Cardiac muscle cell (in vitro differentiated cells and primary cell): ENCODE results near the gene KRT8. TPM values are rescaled to one million over a fixed set of nuclear protein-coding genes. Genes with fewer than 3 reads are reported as not detected.
"Not testable (repeated sequence)": the region's sequence is repeated elsewhere in the genome, so short reads cannot be mapped to it uniquely, and the experiment has no call there.

ENCODE experiments used
- DNase-seq, 2 donors: peaks; one replicate each; pipeline versions ENCODE4 v3.0.0 to v3.0.0-alpha.2; 2010 to 2017; ENCODE audit warnings: low read depth in 1 of 2, low spot score in 1 of 2
- H3K27ac ChIP-seq: fragments of 200-600 bp; sonication (generic); 2 replicates; pipeline ENCODE4 v1.5.1; 2016
- H3K27me3 ChIP-seq: fragments of 200-600 bp; sonication (generic); 2 replicates; pipeline ENCODE4 v1.6.0; 2016; ENCODE audit warnings: control low read depth
- H3K36me3 ChIP-seq: fragments of 200-600 bp; sonication (generic); 2 replicates; pipeline ENCODE4 v1.5.1; 2016; ENCODE audit warnings: control low read depth
- H3K4me1 ChIP-seq: fragments of 200-600 bp; sonication (generic); 2 replicates; pipeline ENCODE4 v1.8.1; 2017; ENCODE audit warnings: low read depth, mild to moderate bottlenecking, mixed run types
- H3K4me3 ChIP-seq: fragments of 200-600 bp; sonication (generic); 2 replicates; pipeline ENCODE4 v1.5.1; 2016; ENCODE audit warnings: mild to moderate bottlenecking
- H3K9me3 ChIP-seq: fragments of 200-600 bp; sonication (generic); 2 replicates; pipeline ENCODE4 v1.5.1; 2017; ENCODE audit warnings: low read depth, mild to moderate bottlenecking, control low read depth
- CTCF ChIP-seq: IDR thresholded peaks from 2 replicates; pipeline ENCODE4 v1.5.1; 2012; ENCODE audit warnings: low read depth, mild to moderate bottlenecking, low read length
- polyA plus RNA-seq: library from polyadenylated mRNA; unstranded; fragments of >200 nt; fragmentation: Nextera tagmentation; extraction: Ambion mirVana; gene quantifications from 2 replicates; pipeline ENCODE4 v1.2.1, GENCODE V29; 2016
- total RNA-seq: library from RNA; depleted of rRNA; stranded (reverse); fragments of >200 nt; gene quantifications from 2 replicates; pipeline ENCODE4 v1.2.3, GENCODE V29; 2016

The KRT8 gene
- total and polyA plus RNA-seq, 2 experiments from 2014 or later = 480 to 1,480 TPM

- no peaks in the 10 kb centered on the region for H3K9me3 ChIP-seq
Observed at GRCh38 chr12:52856787-52857186, 48.1 kb downstream of the KRT8 start.

GRCh38 chr12:52856077-52856476 is 48.8 kb downstream of the KRT8 start:
- peaks cover 12% of the 10 kb centered on the region for H3K27me3 ChIP-seq
- not testable (repeated sequence) for H3K4me3 ChIP-seq, H3K36me3 ChIP-seq, H3K9me3 ChIP-seq, H3K4me1 ChIP-seq, H3K27ac ChIP-seq, DNase-seq

More at GRCh38 chr12:52856787-52857186, 48.1 kb downstream of the KRT8 start:
- no peaks in the 10 kb centered on the region for H3K4me1 ChIP-seq
- no peaks in the 10 kb centered on the region for H3K36me3 ChIP-seq
- peaks cover 12% of the 10 kb centered on the region for H3K27me3 ChIP-seq
- DNase-seq = no peak
- H3K4me3 ChIP-seq = no peak overlapping the region
- no peak overlapping the region for H3K27ac ChIP-seq
- TF ChIP-seq CTCF = no peak

GRCh38 chr12:52851787-52852186 is 53.1 kb downstream of the KRT8 start:
- no peak for DNase-seq
- Histone ChIP-seq H3K36me3 (no peaks in the 10 kb centered on the region), H3K4me1 (no peaks in the 10 kb centered on the region), H3K27ac (no peak overlapping the region), H3K9me3 (no peaks in the 10 kb centered on the region), H3K27me3 (peaks cover 12% of the 10 kb centered on the region), H3K4me3 (no peak overlapping the region)
- no peak for TF ChIP-seq CTCF

GRCh38 chr12:52850681-52851080 is 54.2 kb downstream of the KRT8 start:
- H3K4me1 ChIP-seq = no peaks in the 10 kb centered on the region
- no peak overlapping the region for H3K4me3 ChIP-seq
- DNase-seq = no peak
- H3K27ac ChIP-seq = no peak overlapping the region
- H3K27me3 ChIP-seq = peaks cover 12% of the 10 kb centered on the region
- no peak for TF ChIP-seq CTCF
- H3K9me3 ChIP-seq = no peaks in the 10 kb centered on the region
- H3K36me3 ChIP-seq = no peaks in the 10 kb centered on the region

- Histone ChIP-seq H3K9me3 (no peaks in the 10 kb centered on the region), H3K27me3 (peaks cover 12% of the 10 kb centered on the region), H3K36me3 (no peaks in the 10 kb centered on the region), H3K4me1 (no peaks in the 10 kb centered on the region), H3K4me3 (no peak overlapping the region), H3K27ac (no peak overlapping the region)
- no peak for DNase-seq
- no peak for TF ChIP-seq CTCF
Observed at GRCh38 chr12:52849511-52849910, 55.4 kb downstream of the KRT8 start.

- H3K9me3 ChIP-seq = no peaks in the 10 kb centered on the region
- H3K27me3 ChIP-seq = peaks cover 11% of the 10 kb centered on the region
- no peak within 1 kb of the TSS for H3K27ac ChIP-seq
- no peak for DNase-seq
- H3K4me1 ChIP-seq = no peaks in the 10 kb centered on the region
- no peak for TF ChIP-seq CTCF
- no peaks in the 10 kb centered on the region for H3K36me3 ChIP-seq
- H3K4me3 ChIP-seq = no peak within 1 kb of the TSS
Observed at GRCh38 chr12:52848661-52849255, 56.1 kb downstream of the KRT8 start, which contains the start of gene KRT78. TSS of gene KRT78 (minus strand) at chr12:52848994. CDS start at chr12:52848930, 64 bp downstream.
